Activated CD8-positive, alpha-beta T cell treated with anti-CD3 and anti-CD28 coated beads, Interleukin-2, amount 10 ng/mL, durations not matched to agents 7 days and 5 days (primary cell): Measurements from ENCODE around the gene SENP3. TPM values are rescaled to one million over a fixed set of nuclear protein-coding genes. Genes with fewer than 3 reads are reported as not detected.

ENCODE experiments used
- ATAC-seq: fragments of 150-1000 bp; cut with Tn5 transposase; one replicate; pipeline ENCODE4 v1.10.0; 2021; ENCODE audit warnings: moderate library complexity
- CTCF ChIA-PET: fragments of 350-600 bp; sonication (Branson Sonifier 250); formaldehyde crosslinking; loops from one replicate; lab custom pipeline; 2021; ENCODE audit warnings: antibody characterized with exemption; lab: Charles Lee
- POLR2A ChIA-PET: fragments of 350-600 bp; sonication (Branson Sonifier 250); formaldehyde crosslinking; loops from one replicate; lab custom pipeline; 2021; ENCODE audit warnings: antibody characterized with exemption; lab: Charles Lee
- DNase-seq: peaks from one replicate; pipeline ENCODE4 v3.0.0-alpha.2; 2020
- H3K27ac Mint-ChIP-seq: one replicate; pipeline ENCODE4 v1.8.0; 2021; ENCODE audit warnings: mild to moderate bottlenecking, mixed read lengths
- H3K27me3 Mint-ChIP-seq: one replicate; pipeline ENCODE4 v1.8.0; 2021; ENCODE audit warnings: low read depth, mixed read lengths
- H3K36me3 Mint-ChIP-seq: one replicate; pipeline ENCODE4 v1.8.0; 2021; ENCODE audit warnings: low read depth, mixed read lengths
- H3K4me1 Mint-ChIP-seq: one replicate; pipeline ENCODE4 v1.8.0; 2021; ENCODE audit warnings: low read depth, mixed read lengths
- H3K4me3 Mint-ChIP-seq: one replicate; pipeline ENCODE4 v1.8.0; 2021; ENCODE audit warnings: mild to moderate bottlenecking, mixed read lengths
- H3K9me3 Mint-ChIP-seq: one replicate; pipeline ENCODE4 v1.8.0; 2022; ENCODE audit warnings: mixed read lengths; ENCODE audit not compliant: insufficient read depth
- total RNA-seq, 2 experiments: library from RNA; stranded (reverse); gene quantifications; one replicate each; pipeline ENCODE4 v1.2.3, GENCODE V29; 2021

SENP3 gene
- total RNA-seq, 2 experiments from 2014 or later = 54.4 to 62.0 TPM

GRCh38 chr17:7576432-7576937 is 14.8 kb downstream of the SENP3 start:
- Mint-ChIP-seq H3K27ac (peak overlapping the region; percentile 100), H3K27me3 (no peaks in the 10 kb centered on the region), H3K4me1 (peaks cover 82% of the 10 kb centered on the region), H3K9me3 (no peaks in the 10 kb centered on the region), H3K4me3 (peak overlapping the region; percentile 93), H3K36me3 (peaks cover 88% of the 10 kb centered on the region)
- ChIA-PET CTCF (interaction anchor here (0.9 to 7.6 kb wide), 5 partner anchors 13 to 531 kb away, joined by 3 to 43 read pairs (median 12); partner anchors contain the start of genes SENP3, SOX15, TP53 and WRAP53), POLR2A (interaction anchor here (1.0 to 7.4 kb wide), 5 partner anchors 6 to 111 kb away, joined by 3 to 105 read pairs (median 9); partner anchors contain the start of genes CD68, MPDU1, TP53 and WRAP53)
- DNase-seq (no peak), ATAC-seq (no peak)

GRCh38 chr17:7577327-7578199 is 15.8 kb downstream of the SENP3 start:
- no peaks in the 10 kb centered on the region for H3K9me3 Mint-ChIP-seq
- ChIA-PET POLR2A (interaction anchor here (5.4 kb wide), 1 partner anchor 110 kb away, joined by 50 read pairs; the partner anchor contains the start of genes TP53 and WRAP53), CTCF (interaction anchor here (0.9 to 4.1 kb wide), 2 partner anchors 12 to 110 kb away, joined by 4 to 23 read pairs; partner anchors contain the start of genes SOX15, TP53 and WRAP53)
- DNase-seq (no peak), ATAC-seq (no peak)
- H3K27me3 Mint-ChIP-seq = no peaks in the 10 kb centered on the region
- H3K27ac Mint-ChIP-seq = peak overlapping the region; percentile 100
- H3K36me3 Mint-ChIP-seq = peaks cover 91% of the 10 kb centered on the region
- peaks cover 88% of the 10 kb centered on the region for H3K4me1 Mint-ChIP-seq
- peak overlapping the region; percentile 50 for H3K4me3 Mint-ChIP-seq

- POLR2A ChIA-PET = interaction anchor here (1.0 to 6.8 kb wide), 6 partner anchors 7 to 278 kb away, joined by 3 to 105 read pairs (median 9); partner anchors contain the start of genes NAA38, POLR2A, SENP3 and SOX15
- no peaks in the 10 kb centered on the region for H3K27me3 Mint-ChIP-seq
- H3K4me1 Mint-ChIP-seq = peaks cover 91% of the 10 kb centered on the region
- CTCF ChIA-PET = interaction anchor here (1.0 to 2.6 kb wide), 3 partner anchors 10 to 109 kb away, joined by 5 to 14 read pairs (median 13); partner anchors contain the start of genes SENP3, SOX15 and WRAP53
- H3K4me3 Mint-ChIP-seq = peak within 1 kb of the TSS; percentile 55
- peaks cover 77% of the 10 kb centered on the region for H3K36me3 Mint-ChIP-seq
- peak; percentile 77 for DNase-seq
- H3K9me3 Mint-ChIP-seq = no peaks in the 10 kb centered on the region
- peak; percentile 34 for ATAC-seq
- H3K27ac Mint-ChIP-seq = peak within 1 kb of the TSS; percentile 87
These were observed 17.5 kb downstream of the SENP3 start, which contains the start of gene CD68 for GRCh38 chr17:7579001-7579833. CD68 (plus strand) TSS chr17:7579638; CDS start chr17:7579678, 40 bp downstream.

- ChIA-PET CTCF (interaction anchor here (0.6 to 2.6 kb wide), 8 partner anchors 9 to 224 kb away, joined by 3 to 14 read pairs (median 4); partner anchors contain the start of genes SENP3, SOX15 and WRAP53), POLR2A (interaction anchor here (0.6 to 6.8 kb wide), 8 partner anchors 7 to 277 kb away, joined by 3 to 105 read pairs (median 6); partner anchors contain the start of genes NAA38, POLR2A, SENP3 and SOX15)
- peaks cover 89% of the 10 kb centered on the region for H3K4me1 Mint-ChIP-seq
- DNase-seq (peak; percentile 52), ATAC-seq (peak; percentile 0)
- H3K4me3 Mint-ChIP-seq = peak overlapping the region; percentile 55
- no peaks in the 10 kb centered on the region for H3K9me3 Mint-ChIP-seq
- no peaks in the 10 kb centered on the region for H3K27me3 Mint-ChIP-seq
- peak overlapping the region; percentile 87 for H3K27ac Mint-ChIP-seq
- peaks cover 74% of the 10 kb centered on the region for H3K36me3 Mint-ChIP-seq
These were observed 18.3 kb downstream of the SENP3 start for GRCh38 chr17:7579834-7580603.

- DNase-seq (no peak), ATAC-seq (no peak)
- peak overlapping the region; percentile 2 for H3K4me3 Mint-ChIP-seq
- POLR2A ChIA-PET = interaction anchor here (0.6 to 6.8 kb wide), 7 partner anchors 8 to 276 kb away, joined by 3 to 105 read pairs (median 8); partner anchors contain the start of genes NAA38, POLR2A, SOX15 and TP53
- peak overlapping the region; percentile 87 for H3K27ac Mint-ChIP-seq
- H3K36me3 Mint-ChIP-seq = peaks cover 70% of the 10 kb centered on the region
- no peaks in the 10 kb centered on the region for H3K27me3 Mint-ChIP-seq
- no peaks in the 10 kb centered on the region for H3K9me3 Mint-ChIP-seq
- CTCF ChIA-PET = interaction anchor here (0.6 to 2.6 kb wide), 8 partner anchors 9 to 225 kb away, joined by 3 to 14 read pairs (median 3); partner anchors contain the start of genes SENP3, SOX15 and WRAP53
- H3K4me1 Mint-ChIP-seq = peaks cover 87% of the 10 kb centered on the region
These were observed 19.2 kb downstream of the SENP3 start for GRCh38 chr17:7580604-7581575.

- H3K4me3 Mint-ChIP-seq = peak overlapping the region; percentile 98
- peak overlapping the region; percentile 100 for H3K27ac Mint-ChIP-seq
- no peaks in the 10 kb centered on the region for H3K9me3 Mint-ChIP-seq
- peaks cover 59% of the 10 kb centered on the region for H3K36me3 Mint-ChIP-seq
- ChIA-PET CTCF (interaction anchor here (0.7 to 5.3 kb wide), 7 partner anchors 11 to 227 kb away, joined by 3 to 45 read pairs (median 3); partner anchors contain the start of genes FXR2, TNFSF13, TP53 and WRAP53), POLR2A (interaction anchor here (0.8 to 6.8 kb wide), 10 partner anchors 10 to 344 kb away, joined by 3 to 105 read pairs (median 5); partner anchors contain the start of genes SAT2, SENP3, TP53 and WRAP53)
- DNase-seq (no peak), ATAC-seq (no peak)
- H3K4me1 Mint-ChIP-seq = peaks cover 77% of the 10 kb centered on the region
- H3K27me3 Mint-ChIP-seq = no peaks in the 10 kb centered on the region
These were observed 20.9 kb downstream of the SENP3 start for GRCh38 chr17:7582396-7583252.

GRCh38 chr17:7583253-7584109 is 21.8 kb downstream of the SENP3 start, which contains the start of gene MPDU1:
MPDU1 (plus strand) TSS chr17:7583852; CDS start chr17:7583863, 11 bp downstream.
- ChIA-PET CTCF (interaction anchor here (0.6 to 5.3 kb wide), 13 partner anchors 9 to 228 kb away, joined by 3 to 45 read pairs (median 4); partner anchors contain the start of genes FXR2, SENP3, TMEM102 and TNFSF13), POLR2A (interaction anchor here (0.6 to 6.8 kb wide), 25 partner anchors 11 to 994 kb away, joined by 3 to 105 read pairs (median 4); partner anchors contain the start of genes POLR2A, RANGRF, SAT2 and SENP3)
- DNase-seq (peak; percentile 97), ATAC-seq (peak; percentile 82)
- Mint-ChIP-seq H3K4me1 (peaks cover 69% of the 10 kb centered on the region), H3K27me3 (no peaks in the 10 kb centered on the region), H3K27ac (peak within 1 kb of the TSS; percentile 100), H3K36me3 (peaks cover 58% of the 10 kb centered on the region), H3K4me3 (peak within 1 kb of the TSS; percentile 98), H3K9me3 (no peaks in the 10 kb centered on the region)
